Measurements from ENCODE around the gene TEX19. TPM values are rescaled to one million over a fixed set of nuclear protein-coding genes. Genes with fewer than 3 reads are reported as not detected.

TEX19 gene
- total and polyA plus RNA-seq, 9 of the 15 experiments (the other 6 are each of a cell fraction or from before 2014, with no cell fraction given), result 0.10 to 4.9 (median 1.9) TPM

- no peaks in the 10 kb centered on the region for H3K27me3 ChIP-seq (ENCODE audit: control insufficient read depth in 2 of 2, insufficient read depth in 2 of 2, low read length in 2 of 2)
- ATAC-seq (peak; percentile 88), DNase-seq (ENCODE audit: extremely low read depth in 1 of 4, low spot score in 3 of 4) (peak; percentile 76 to 89 (median 80)), FAIRE-seq (peak; percentile 97)
- no TSS peak for BruUV-seq (replicated peaks)
- peak overlapping the region; percentile 75 for H3K4me2 ChIP-seq (ENCODE audit: insufficient read depth, low read length)
- intact Hi-C loops (cut with micrococcal nuclease) (loop anchor here (5.0 kb wide), 2 partner anchors 47 to 102 kb away; no protein-coding TSS in a partner anchor), in situ Hi-C loops (cut with MboI) (no loop called here)
- POLR2A ChIA-PET, result interaction anchor here (0.6 to 1.1 kb wide), 4 partner anchors 25 to 550 kb away, joined by 4 to 6 read pairs (median 4); no protein-coding TSS in a partner anchor
- no peaks in the 10 kb centered on the region; the same call in 2 of the 3 replicates for H3K79me2 ChIP-seq (ENCODE audit: control insufficient read depth, insufficient read depth, low read length)
- peak overlapping the region; percentile 87 for H3K27ac ChIP-seq (ENCODE audit: extremely low read depth, low read depth, low read length)
- CTCF ChIA-PET (ENCODE audit: low intra/inter-chr PET ratio), result no interaction called here
- H3K9ac ChIP-seq (ENCODE audit: insufficient read depth in 1 of 2, low read depth in 2 of 2, low read length in 2 of 2), result peak overlapping the region; percentile 72 to 80
- peak overlapping the region; percentile 13; the same call in 1 of the 2 replicates for H3K4me3 ChIP-seq
- H3K36me3 ChIP-seq (ENCODE audit: control insufficient read depth, insufficient read depth, low read length), result no peaks in the 10 kb centered on the region
- 4% methylated on average over 29 of the region's 29 CpGs for WGBS (ENCODE audit: insufficient coverage, low coverage, missing lambda C conversion rate)
- H3K4me1 ChIP-seq (replicated peaks in 1 of 2; ENCODE audit: control insufficient read depth in 2 of 2, insufficient read depth in 2 of 2, low read length in 2 of 2), result peaks cover 40 to 74% of the 10 kb centered on the region in 2 experiments
- H3K9me1 ChIP-seq (ENCODE audit: control insufficient read depth, insufficient read depth, low read length), result no peaks in the 10 kb centered on the region
- H2AFZ ChIP-seq (ENCODE audit: low read depth, low read length), result peak overlapping the region; percentile 81
- H4K20me1 ChIP-seq (replicated peaks; ENCODE audit: control insufficient read depth, insufficient read depth, low read length), result no peaks in the 10 kb centered on the region
- peaks cover 4% of the 10 kb centered on the region for H3K9me3 ChIP-seq (replicated peaks; ENCODE audit: control insufficient read depth, insufficient read depth, low read depth, low read length)
- 0 out of 2 replicates have a peak, but pooled peaks have one; percentile 56 for TF ChIP-seq HES1 (IDR thresholded peaks at IDR 0.05; ENCODE audit: low read depth)
- TF ChIP-seq STAT5A (IDR thresholded peaks at IDR 0.05; ENCODE audit: borderline replicate concordance, low read length), result peak; percentile 82
- TF ChIP-seq XRCC5 (IDR thresholded peaks at IDR 0.05; ENCODE audit: low read depth, low read length), result peak; percentile 50; the same call in 1 of the 2 replicates
- TF ChIP-seq ZNF318 (IDR thresholded peaks at IDR 0.05; ENCODE audit: borderline replicate concordance in 1 of 2, low read depth in 1 of 2), result peak in 1 of 2 experiments; percentile 91; a peak in 2 of 4 replicates
- TF ChIP-seq TAL1 (IDR thresholded peaks at IDR 0.05), result no peak
- TF ChIP-seq TFAP4 (CRISPR knock-in tag; IDR thresholded peaks at IDR 0.05; ENCODE audit: borderline replicate concordance), result peak; percentile 98
- TF ChIP-seq ZNF707 (CRISPR knock-in tag; conservative IDR thresholded peaks at IDR 0.05), result no peak
- peak; percentile 57 to 79 for TF ChIP-seq MNT (conservative IDR thresholded peaks at IDR 0.05)
Observed at GRCh38 chr17:82338858-82339633, 20.0 kb upstream of the TEX19 start.
